ENCODE results near the gene UGCG. TPM values are rescaled to one million over a fixed set of nuclear protein-coding genes. Genes with fewer than 3 reads are reported as not detected.

The UGCG gene
- total and polyA plus RNA-seq, 9 of the 15 experiments (the other 6 are each of a cell fraction or from before 2014, with no cell fraction given) = 20.0 to 40.3 (median 29.2) TPM

DNA sequence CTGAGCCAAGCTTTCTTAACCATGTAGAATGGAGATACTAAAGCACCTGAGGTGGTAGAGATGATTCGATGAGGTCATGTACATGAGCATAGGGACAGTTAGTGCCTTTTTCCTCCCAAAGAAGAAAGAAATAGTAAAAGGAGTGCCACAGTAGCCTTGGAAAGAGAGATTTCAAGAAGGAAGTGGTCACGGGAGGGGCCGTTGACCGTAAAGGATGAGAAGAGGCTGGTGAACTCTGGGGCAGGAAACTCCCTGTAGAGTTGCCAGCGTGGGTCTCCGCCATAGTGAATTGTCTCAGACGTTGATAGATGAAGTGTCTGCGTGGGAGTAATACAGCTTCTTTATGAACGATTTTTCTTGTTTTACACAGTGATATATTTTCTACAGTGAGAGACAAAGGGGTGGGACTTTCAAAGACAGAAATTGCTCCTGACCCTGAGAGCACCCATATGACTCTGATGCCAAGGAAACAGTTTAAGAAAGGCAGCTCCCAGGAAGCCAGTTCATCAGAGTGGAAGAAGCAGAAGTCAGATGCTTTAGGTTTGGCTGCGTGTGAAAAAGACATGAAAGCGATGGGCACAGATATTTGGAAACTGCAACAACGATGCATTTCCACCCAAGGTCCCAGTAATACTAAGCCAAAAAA, 41.3 kb downstream of the UGCG start:
- H3K36me3 ChIP-seq (ENCODE audit: control insufficient read depth, insufficient read depth, low read length) = peaks cover 19% of the 10 kb centered on the region; the same call in 2 of the 3 replicates
- H3K9ac ChIP-seq (ENCODE audit: insufficient read depth in 1 of 2, low read depth in 2 of 2, low read length in 2 of 2) = no peak overlapping the region
- no peaks in the 10 kb centered on the region for H4K20me1 ChIP-seq (replicated peaks; ENCODE audit: control insufficient read depth, insufficient read depth, low read length)
- peak overlapping the region; percentile 44; the same call in 1 of the 2 replicates for H2AFZ ChIP-seq (ENCODE audit: low read depth, low read length)
- in situ Hi-C loops (cut with MboI) = no loop called here
- intact Hi-C loops (cut with micrococcal nuclease) = no loop called here
- 34% methylated on average over 12 of the region's 12 CpGs for WGBS (ENCODE audit: insufficient coverage, low coverage, missing lambda C conversion rate)
- H3K9me1 ChIP-seq (ENCODE audit: control insufficient read depth, insufficient read depth, low read length) = no peaks in the 10 kb centered on the region
- no peak overlapping the region for H3K4me3 ChIP-seq
- H3K9me3 ChIP-seq (replicated peaks; ENCODE audit: control insufficient read depth, insufficient read depth, low read depth, low read length) = no peaks in the 10 kb centered on the region
- CTCF ChIA-PET (ENCODE audit: low intra/inter-chr PET ratio) = no interaction called here
- H3K27ac ChIP-seq (ENCODE audit: extremely low read depth, low read depth, low read length) = peak overlapping the region; percentile 20; the same call in 1 of the 3 replicates
- no TSS peak for BruUV-seq (replicated peaks)
- POLR2A ChIA-PET = interaction anchor here (0.6 to 1.5 kb wide), 4 partner anchors 12 to 207 kb away, joined by 3 read pairs; no protein-coding TSS in a partner anchor
- no peak overlapping the region; the same call in 1 of the 2 replicates for H3K4me2 ChIP-seq (ENCODE audit: insufficient read depth, low read length)
- peaks cover 0 to 5% of the 10 kb centered on the region in 2 experiments; a peak in 2 of 5 replicates for H3K4me1 ChIP-seq (replicated peaks in 1 of 2; ENCODE audit: control insufficient read depth in 2 of 2, insufficient read depth in 2 of 2, low read length in 2 of 2)
- no peaks in the 10 kb centered on the region for H3K79me2 ChIP-seq (ENCODE audit: control insufficient read depth, insufficient read depth, low read length)
- DNase-seq (ENCODE audit: extremely low read depth in 1 of 4, low spot score in 3 of 4) = peak in 1 of 4 experiments; percentile 14
- ATAC-seq = peak; percentile 59
- no peak for FAIRE-seq
- H3K27me3 ChIP-seq (ENCODE audit: control insufficient read depth in 2 of 2, insufficient read depth in 2 of 2, low read length in 2 of 2) = no peaks in the 10 kb centered on the region
- TF ChIP-seq BMI1 (IDR thresholded peaks at IDR 0.05; ENCODE audit: low read length) (no peak), YY1 (IDR thresholded peaks at IDR 0.05; ENCODE audit: borderline replicate concordance in 1 of 3, control insufficient read depth in 1 of 3, extremely low read depth in 1 of 3, insufficient read depth in 3 of 3, insufficient read length in 1 of 3, insufficient replicate concordance in 2 of 3, low read depth in 1 of 3, low read length in 2 of 3) (peak in 1 of 3 experiments; percentile 49), POLR2AphosphoS2 (IDR thresholded peaks at IDR 0.05; ENCODE audit: low read length) (0 out of 2 replicates have a peak, but pooled peaks have one; percentile 49), SPI1 (IDR thresholded peaks at IDR 0.05; ENCODE audit: borderline replicate concordance, low read depth, low read length) (0 out of 2 replicates have a peak, but pooled peaks have one; percentile 7), EGR1 (conservative IDR thresholded peaks at IDR 0.05) (peak; percentile 49), PBX2 (CRISPR knock-in tag; IDR thresholded peaks at IDR 0.05; ENCODE audit: low read depth) (no peak), PBX2 (tag; conservative IDR thresholded peaks at IDR 0.05; ENCODE audit: low read depth) (peak; percentile 73), TBL1XR1 (IDR thresholded peaks at IDR 0.05; ENCODE audit: low read length in 2 of 2) (no peak), FOSL1 (tag; conservative IDR thresholded peaks at IDR 0.05) (no peak), GABPA (tag; conservative IDR thresholded peaks at IDR 0.05; ENCODE audit: low read depth) (0 out of 2 replicates have a peak, but pooled peaks have one; percentile 28), LARP7 (IDR thresholded peaks at IDR 0.05) (no peak), RAD21 (CRISPR knock-in tag; conservative IDR thresholded peaks at IDR 0.05 in 1 of 2, IDR thresholded peaks at IDR 0.05 in 1 of 2) (peak in 1 of 2 experiments; percentile 6; a peak in 1 of 4 replicates), FOS (IDR thresholded peaks at IDR 0.05; ENCODE audit: extremely low read depth, insufficient read length) (no peak), U2AF2 (optimal IDR thresholded peaks at IDR 0.05; ENCODE audit: low read depth, low read length) (no peak), MTA2 (IDR thresholded peaks at IDR 0.05; ENCODE audit: low read depth) (no peak), NR2C2 (CRISPR knock-in tag; IDR thresholded peaks at IDR 0.05) (no peak), NR2C2 (tag; IDR thresholded peaks at IDR 0.05) (no peak), EP400 (IDR thresholded peaks at IDR 0.05) (no peak)
- TF ChIP-seq, protein P1, sequence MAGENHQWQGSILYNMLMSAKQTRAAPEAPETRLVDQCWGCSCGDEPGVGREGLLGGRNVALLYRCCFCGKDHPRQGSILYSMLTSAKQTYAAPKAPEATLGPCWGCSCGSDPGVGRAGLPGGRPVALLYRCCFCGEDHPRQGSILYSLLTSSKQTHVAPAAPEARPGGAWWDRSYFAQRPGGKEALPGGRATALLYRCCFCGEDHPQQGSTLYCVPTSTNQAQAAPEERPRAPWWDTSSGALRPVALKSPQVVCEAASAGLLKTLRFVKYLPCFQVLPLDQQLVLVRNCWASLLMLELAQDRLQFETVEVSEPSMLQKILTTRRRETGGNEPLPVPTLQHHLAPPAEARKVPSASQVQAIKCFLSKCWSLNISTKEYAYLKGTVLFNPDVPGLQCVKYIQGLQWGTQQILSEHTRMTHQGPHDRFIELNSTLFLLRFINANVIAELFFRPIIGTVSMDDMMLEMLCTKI (IDR thresholded peaks at IDR 0.05; ENCODE audit: partially characterized antibody) = no peak
